M059J (cell line): ENCODE measurements around the gene SEZ6L. TPM values are rescaled to one million over a fixed set of nuclear protein-coding genes. Genes with fewer than 3 reads are reported as not detected.

Experiments
- DNase-seq: peaks from one replicate; pipeline ENCODE4 v3.0.0-alpha.2; 2012; ENCODE audit warnings: low read depth
- total RNA-seq: library from RNA; depleted of rRNA; stranded (reverse); fragments of >200 nt; shearing (Covaris generic); gene quantifications from 2 replicates; pipeline ENCODE4 v1.2.3, GENCODE V29; 2014

Gene SEZ6L
- total RNA-seq, 1 experiment from 2014 or later, result not detected

DNA sequence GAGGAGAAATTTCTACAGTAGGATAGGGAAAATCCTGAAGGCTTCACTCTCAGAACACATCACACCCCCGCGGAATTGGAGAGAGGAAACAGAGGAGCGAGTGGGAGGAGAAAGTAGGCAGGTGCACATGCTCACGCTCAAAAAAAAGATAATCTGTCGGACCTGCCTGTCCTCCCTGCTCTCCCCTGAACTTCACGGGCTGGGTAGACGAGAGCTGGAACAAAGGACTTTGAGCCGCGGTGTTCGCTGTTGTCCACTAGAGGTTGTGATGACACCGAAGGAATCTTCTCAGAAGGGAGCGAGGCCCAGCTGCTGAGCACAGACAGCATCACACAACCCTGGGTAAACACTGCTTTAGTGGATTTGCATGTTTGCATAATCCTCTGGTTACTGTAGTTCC lies 5.0 kb downstream of the SEZ6L start:
- DNase-seq, result peak; percentile 2

DNA sequence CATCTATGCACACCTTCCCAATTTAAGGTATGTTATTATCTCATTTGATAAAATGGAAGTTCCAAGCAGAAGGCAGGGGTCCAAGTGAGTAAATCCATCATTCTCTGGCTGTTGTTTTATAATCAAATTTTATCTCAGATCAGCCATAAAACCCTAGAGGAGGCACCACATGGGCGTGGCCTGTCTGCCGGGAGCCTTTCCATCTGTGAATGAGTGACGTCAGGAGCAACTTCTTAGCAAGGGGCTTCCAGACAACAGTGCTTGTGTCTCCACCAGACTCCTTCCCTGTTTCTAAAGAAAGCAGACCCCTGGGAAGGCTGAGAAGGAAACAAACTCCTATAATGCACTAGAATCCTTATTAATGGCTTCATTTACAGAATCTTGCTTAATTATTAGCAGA lies 13.5 kb downstream of the SEZ6L start:
- DNase-seq, result no peak

DNA sequence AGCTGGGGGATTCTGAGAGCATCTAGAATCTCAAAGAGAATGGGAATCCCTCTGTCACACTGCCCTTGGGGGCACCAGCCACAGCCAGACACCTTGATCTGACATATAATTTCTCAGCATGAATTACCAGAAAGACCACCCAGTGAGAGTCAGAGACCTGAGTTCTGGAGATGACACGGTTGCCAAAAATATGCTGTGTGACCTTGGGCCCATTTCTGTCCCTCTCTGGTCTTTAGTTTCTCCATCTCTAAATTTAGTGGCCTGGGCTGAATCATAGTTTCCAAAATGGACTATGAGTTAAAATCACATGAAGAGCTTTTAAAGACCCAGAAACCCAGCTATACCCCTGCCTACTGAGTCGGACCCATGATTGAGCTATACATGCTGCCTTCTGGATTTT lies 15.9 kb downstream of the SEZ6L start:
- no peak for DNase-seq

DNA sequence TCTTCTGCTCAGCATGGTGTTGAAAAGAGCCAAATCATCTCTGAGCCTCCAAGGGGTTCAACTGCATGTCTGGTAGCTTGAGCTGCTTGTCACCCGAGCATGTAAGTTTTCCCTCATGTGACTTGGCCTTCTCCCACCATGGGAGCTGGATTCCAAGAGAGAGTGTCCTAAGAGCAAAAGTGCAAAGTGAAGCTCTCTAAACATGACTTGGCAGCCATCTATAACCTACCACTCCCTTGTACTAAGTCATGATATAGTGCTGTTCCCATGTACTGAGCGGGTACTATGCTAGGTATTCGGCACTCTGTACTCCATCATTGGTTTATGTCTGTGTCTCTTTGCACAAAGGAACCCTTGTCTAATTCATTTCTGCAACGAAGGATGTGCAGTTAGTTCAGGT lies 19.1 kb downstream of the SEZ6L start:
- no peak for DNase-seq

DNA sequence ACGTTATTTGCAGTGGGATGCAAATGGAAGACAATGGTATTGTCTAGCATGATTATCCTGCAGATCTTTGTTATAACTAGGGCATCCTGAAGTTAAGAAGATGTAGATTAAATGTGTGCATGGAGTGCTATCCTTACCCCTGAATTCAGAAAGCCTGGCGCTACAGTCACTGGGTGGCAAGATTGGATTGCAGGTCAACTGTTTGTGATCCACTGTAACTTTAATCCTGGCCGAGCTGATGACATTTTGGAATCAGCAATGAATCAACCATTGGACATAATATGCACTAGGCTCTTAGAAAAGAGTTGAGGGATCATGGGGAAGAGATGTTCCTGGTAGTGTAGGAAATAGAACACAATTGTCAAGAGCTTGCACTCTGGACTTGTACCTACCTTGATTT lies 25.1 kb downstream of the SEZ6L start:
- DNase-seq, result no peak

DNA sequence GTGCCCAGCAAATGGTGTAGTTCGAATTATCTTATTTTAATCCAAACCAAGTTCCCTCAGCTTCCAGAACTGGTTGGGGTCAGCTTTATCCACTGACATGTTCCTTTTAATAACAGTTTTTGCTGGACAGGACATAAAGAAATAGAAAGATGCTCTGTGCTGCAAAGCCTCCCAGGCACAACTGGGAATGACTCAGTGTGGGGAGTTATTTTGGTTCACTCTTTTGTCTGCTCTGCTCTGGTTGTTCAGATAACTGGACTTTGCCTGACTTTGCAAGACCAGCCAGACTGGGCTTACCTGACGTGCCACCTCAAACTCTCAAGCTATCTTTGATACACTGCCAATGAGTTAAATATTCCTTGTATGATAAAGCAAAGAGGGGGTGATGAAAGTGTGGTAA lies 25.6 kb downstream of the SEZ6L start:
- DNase-seq, result no peak

DNA sequence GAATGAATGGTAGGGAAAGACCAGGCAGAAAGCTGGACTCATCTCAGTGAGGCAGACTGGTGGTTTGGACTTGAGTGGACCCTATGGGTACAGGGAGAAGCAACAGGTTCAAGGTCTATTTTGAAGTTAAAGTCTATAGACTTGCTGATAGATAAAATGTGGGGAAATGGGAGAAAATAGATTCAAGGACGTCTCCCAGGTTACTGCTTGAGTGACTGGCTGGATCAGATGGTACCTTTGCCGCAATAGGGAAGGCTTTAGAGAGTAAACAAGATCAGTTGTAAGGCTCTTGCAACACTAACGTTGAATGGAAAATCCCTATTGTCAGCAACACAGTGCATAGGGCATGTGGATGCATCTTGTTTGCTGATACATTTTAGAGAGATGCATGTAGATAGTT lies 27.4 kb downstream of the SEZ6L start:
- no peak for DNase-seq

DNA sequence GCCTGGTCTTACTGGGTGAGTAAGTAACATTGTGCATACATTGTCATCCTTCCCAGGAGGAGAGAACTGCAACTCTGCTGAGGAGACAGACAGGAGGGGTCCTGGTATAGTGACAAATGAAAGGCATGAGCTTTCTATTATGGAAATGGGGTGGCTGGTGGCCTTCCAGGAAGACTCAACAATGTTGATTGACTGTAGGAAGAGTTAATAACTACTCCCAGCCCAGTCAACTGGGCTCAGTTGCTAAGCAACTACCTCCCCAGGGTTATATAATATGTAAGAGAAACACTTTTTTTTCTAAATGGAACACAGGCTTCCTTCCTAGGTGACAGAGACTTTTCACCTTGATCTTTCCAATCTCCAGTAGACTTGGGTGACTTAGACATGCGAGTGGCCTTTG lies 28.2 kb downstream of the SEZ6L start:
- no peak for DNase-seq

DNA sequence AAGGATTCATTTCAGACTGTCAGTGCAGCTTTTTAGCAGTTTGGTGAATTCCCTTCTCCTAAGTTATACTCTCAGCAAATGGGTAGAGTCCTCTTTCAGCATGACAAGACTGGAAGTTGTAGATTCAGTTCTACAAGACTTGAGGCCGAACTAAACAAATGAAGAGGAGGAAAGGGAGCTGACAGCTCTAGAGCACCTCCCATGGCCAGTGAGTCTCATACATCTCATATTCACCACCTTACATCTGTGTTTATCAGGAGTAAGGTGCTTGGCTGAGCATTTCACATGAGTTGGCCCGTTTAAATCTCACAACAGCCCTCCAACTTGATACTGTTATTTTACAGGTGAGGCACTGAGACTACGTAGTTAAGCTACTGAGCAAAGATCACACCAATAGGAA lies 30.4 kb downstream of the SEZ6L start:
- DNase-seq, result no peak

DNA sequence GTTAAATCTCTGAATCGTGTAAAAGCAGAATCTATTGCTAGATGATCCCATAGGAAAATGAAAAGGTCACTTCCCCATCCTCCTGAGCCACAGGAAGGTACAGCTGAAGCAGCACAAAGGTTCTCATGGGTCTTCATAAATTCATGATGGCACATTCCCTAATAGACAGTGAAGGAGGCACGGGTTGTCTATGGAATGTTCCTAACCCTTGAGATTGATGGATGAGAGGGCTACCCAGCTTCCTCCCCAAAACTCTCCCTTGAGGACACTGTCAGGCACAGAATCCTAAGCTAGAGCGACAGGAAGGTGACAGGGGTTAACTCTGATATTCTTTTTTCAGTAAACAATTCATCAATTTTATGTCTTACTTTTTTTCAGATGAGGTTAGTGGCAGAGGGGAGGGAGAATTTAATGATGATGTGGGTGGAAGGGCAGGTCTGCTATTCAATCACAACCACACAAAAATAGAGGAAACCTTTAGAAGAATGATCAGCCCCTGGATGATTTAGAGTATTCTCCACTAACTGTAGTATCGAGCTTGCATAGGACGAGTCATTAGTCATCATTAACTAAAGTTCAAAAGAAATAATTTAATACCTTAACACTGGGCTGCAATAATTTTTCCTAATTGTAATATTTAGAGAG lies 33.1 kb downstream of the SEZ6L start:
- DNase-seq, result no peak

DNA sequence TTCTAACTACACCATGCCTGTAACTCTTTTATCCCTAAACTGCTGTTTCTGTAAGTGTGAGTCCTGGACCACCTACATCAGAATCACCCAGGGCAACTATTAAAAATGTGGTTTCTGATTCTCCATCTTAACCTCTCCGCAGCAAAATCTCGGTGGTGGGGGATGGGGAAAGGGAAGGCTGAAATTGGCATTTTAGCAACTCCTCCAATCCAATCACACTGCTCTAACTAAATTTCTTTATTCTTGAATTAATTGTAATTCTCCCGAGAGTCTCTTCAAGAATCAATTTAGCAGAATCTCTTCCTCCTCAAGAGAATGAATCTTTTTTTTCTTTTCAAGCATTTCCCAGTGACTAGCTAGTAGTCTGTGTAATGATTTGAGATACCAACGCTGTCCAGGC lies 36.2 kb downstream of the SEZ6L start:
- no peak for DNase-seq

DNA sequence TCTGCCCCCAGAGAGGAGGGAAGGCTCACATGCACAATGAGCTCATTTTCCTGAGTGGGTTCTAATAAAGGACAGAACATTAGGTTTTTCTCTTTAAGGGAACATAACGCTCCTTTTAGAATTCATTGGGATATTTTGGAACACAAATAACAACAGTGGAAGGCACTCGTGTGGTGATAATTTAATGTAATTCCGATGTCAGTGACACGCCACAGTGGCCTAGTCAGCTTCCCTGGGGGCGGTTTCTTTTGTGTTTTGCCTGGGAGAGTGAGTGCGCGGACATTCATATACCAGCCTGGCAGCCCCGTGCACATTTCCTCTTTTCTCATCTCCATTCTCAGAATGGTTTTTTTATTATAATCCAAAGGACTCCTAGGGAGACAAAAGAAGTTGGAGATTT lies 41.1 kb downstream of the SEZ6L start:
- no peak for DNase-seq

DNA sequence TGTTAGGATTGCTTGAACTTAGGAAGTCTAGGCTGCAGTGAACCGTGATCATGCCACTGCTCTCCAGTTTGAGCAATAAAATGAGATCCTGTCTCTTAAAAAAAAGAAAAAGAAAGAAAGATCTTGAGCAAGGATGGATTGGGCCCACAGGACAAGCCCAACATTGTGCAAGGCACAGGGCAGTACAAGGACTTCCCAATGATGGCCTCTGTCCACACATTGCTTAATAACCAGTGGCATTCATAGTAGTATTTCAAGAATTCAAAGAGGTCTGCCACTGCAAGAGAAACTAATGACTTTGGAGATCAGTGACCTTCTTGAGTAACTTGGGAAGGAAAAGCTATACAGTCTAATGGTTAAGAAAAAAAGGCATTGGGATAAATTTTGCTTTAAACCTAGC lies 44.6 kb downstream of the SEZ6L start:
- DNase-seq, result no peak

DNA sequence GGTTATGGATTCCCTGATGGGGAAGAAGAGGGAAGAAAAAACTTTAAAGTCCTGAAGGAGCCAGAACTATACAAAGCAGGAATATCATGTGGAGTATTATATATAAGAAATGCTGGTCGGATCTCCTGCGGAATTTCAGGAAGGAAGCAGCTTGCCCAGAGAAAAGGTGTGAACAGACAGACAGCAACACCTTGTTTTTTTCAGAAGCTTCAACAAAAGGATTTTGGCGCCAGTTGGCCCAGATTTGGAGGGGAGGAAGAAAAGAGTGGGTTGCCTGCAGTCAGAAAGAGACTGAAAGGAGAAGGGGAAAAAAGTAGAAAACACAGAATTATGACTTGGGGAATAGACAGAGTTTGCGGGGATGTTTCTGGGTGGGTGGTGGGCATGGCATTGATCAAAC lies 45.2 kb downstream of the SEZ6L start:
- DNase-seq, result no peak

DNA sequence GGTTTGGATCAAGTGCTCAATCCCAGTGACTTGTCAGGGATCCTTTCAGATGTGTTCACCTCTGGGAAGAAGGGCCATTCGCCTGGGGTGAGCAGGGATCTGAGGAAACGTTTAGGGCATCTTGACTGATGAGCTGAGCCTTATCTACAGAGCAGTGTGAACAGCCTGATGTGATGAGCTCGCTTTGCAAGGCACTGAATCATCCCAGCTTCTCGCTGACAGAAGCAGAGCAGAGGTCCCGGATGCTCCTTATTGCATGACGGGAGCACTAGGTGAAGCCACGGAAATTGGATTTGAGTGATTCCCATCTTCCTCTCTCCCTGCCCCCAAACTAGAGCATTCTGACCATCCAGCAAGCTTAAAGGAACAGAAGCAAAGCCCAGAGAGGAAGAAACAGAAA lies 46.5 kb downstream of the SEZ6L start:
- no peak for DNase-seq

DNA sequence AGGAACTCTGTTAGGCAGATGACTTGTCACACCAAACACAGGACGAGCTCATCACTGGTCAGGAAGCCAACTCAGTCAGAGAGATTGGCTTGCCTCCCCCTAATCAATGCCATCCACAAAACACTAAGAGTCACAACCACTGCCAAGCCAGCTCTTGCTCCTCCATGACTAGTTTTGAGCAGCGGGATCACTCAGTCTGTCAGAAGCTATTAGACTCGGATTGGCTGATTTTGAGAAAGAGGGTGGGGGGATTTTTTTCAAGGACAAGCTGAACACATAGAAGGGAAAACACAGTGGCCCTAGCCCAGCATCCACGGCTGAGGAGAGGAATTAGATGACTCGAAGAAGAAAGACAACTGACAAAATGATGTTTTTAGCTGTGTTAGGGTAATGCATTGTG lies 55.9 kb downstream of the SEZ6L start:
- DNase-seq, result no peak

DNA sequence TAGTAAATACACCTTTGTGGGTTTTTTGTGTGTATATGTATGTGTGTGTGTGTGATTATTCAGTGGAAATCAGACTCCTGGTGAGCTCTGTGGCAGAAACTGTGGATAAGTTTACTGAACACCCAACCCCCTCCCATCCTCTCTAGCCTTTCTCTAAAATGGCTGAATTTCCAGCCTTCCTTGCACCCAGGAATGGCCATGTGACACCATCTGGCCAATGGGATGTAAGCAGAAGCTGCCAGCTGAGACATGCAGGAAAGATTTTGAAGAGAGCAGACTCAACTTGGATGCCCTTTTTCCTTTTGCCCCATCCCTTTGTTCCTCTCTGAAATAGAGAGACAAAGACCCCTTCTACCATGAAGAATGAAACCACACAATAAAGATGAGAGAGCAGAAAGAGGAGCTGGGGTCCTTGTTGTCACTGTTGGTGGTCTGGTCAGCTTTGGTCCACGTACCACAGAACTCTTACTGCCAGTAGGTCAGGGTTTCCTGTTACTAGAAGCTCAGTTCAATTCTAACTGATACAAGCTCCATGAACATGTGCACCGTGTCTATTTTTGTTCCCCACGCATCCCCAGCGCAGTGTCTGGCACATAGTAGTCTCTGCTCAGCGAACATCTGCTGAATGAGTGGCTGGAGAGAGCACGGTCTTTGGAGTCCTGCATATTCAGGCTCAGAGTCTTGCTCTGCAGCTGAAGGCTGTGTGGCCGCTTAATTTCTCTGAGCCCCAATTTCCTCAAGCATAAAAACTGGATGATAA lies 57.5 kb downstream of the SEZ6L start:
- DNase-seq, result no peak

DNA sequence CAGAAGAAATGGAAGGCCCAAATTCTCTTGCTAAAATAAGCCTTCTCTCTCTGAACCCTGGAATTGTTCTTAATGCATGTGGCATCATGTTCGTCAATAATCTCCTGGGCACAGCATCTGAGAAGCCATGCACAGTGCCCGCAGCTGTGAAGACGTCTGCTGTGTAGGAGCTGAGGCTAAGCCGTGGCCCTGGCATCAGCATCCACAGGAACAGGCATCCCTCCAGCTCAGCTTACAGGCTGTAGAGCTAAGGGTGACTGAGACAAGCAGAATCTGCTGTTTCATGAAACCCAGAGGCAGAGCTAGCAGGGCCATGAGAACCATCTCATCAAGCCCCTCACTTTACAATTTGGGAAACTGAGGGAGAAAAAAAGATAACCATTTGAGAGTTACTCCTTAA lies 60.6 kb downstream of the SEZ6L start:
- no peak for DNase-seq

DNA sequence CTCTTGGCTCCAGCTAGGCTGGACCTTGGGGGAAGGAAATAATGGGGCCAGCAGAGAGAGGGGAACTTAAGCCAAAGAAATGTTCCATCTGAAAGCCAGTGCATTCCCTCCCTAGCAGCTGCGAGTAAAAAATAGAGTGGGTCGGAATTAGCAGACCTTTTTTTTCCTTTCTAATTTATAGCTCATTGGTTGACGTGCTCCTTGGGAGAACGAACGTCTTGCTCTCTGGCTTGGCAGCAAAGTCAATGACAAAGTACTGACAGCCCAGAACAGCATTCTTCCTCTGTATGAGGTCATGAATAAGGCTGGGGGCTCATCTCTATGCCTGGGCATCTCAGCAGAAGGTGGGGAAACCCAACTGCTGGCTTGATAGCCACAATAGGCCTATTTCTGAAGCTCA lies 65.0 kb downstream of the SEZ6L start:
- no peak for DNase-seq

DNA sequence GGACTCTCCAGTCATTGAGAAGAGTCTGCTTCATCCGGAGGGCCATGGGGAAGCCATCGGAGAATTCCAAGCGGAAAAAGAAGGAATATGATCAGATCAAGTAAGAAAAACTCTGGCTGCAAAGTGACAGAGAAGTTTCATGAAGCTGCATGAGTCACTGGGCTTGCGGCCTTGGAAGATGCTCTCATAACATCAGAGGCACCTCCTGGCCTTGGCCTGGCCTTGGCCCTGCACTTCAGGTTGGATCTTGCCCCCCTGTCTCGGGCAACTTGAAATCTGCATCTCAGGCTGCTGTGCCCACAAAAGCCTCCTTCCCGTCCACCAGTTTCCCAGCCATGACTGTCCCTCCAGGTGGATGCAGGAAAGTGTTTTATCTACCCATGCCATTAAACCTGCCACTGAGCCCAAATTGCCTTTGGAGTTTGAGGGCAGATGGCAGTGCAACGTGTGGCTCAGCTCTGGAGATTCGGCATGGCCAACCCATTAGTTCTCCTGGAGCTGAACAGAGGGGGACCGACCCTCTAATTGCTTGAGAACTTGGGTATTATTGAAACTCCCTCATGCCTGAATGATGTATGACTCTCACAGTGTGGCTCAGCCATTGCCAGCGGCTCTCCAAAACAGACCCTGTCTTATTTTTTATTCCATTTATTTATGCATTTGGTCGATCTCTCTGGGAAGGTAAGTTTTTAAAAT lies 66.7 kb downstream of the SEZ6L start:
- no peak for DNase-seq

DNA sequence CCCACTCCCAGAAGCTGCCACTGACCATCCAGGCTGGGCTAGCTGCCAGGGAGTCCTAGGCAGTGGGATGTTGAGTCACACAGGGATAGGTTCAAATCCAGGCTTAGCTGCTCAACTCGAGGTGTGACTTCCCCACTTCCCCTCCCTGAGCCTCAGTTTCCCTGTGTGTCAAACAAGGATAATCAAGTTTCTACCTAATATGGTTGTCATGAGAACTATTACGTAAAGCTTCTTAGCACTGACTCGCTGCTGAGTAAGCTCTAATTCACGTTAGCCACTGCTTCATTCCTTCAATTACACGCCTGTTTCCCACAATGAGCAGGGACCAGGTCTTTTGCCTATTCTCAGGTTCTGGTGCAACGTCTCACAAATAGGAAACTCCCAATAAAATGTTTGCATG lies 67.7 kb downstream of the SEZ6L start:
- peak; percentile 21 for DNase-seq

DNA sequence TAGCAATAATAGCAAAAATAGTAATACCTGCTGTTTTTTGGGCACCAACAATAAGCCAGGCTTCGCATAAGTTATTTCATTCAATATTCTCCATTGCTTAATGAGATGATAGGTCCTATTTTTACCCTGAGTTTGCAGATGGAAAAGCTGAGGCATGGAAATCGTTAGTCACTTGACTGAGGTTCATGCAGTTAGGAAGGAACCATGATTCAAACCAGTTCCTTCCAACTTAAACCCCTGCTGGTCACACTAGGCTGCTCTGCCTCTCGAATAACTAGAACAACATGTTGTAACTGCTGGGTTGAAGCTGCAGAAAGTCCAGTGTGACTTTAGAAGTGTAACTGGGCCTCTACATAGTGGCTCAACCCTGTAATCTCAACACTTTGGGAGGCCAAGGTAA lies 69.3 kb downstream of the SEZ6L start:
- DNase-seq, result peak; percentile 0

DNA sequence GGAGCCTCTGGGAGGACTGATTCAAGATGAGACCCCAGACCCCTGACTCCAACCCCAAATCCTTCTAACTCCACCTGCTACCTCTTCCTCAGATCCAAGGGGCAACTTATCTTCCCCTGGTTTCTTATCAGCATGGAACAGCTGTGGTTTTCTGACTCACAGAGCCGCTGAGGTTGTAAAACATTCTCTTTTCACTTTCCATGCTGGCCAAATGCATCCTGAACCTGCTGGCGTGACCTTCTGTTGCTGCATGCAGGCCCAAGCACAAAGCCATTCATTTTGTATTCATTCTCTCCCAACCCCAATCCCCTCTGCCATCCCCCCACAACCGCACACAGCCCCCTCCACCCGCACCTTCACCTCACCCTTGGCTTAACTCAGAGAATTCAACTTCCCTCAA lies 70.3 kb downstream of the SEZ6L start:
- DNase-seq, result peak; percentile 10
